ENCODE results near the gene NR1I3.

- no peak for TF ChIP-seq KDM1A (IDR thresholded peaks at IDR 0.05; ENCODE audit: low read depth)
- TF ChIP-seq CTCF (IDR thresholded peaks at IDR 0.05) = no peak
- no peak for TF ChIP-seq EP300 (IDR thresholded peaks at IDR 0.05)
- TF ChIP-seq, protein P1, sequence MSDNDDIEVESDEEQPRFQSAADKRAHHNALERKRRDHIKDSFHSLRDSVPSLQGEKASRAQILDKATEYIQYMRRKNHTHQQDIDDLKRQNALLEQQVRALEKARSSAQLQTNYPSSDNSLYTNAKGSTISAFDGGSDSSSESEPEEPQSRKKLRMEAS (IDR thresholded peaks at IDR 0.05) = no peak
- TF ChIP-seq RARB (CRISPR knock-in tag; IDR thresholded peaks at IDR 0.05) = no peak
Measured at GRCh38 chr1:161266202-161266601, 28.2 kb upstream of the NR1I3 start.
